ENCODE data around the gene RAB40B.

- TF ChIP-seq CTCF (IDR thresholded peaks at IDR 0.05; ENCODE audit: low read depth, low read length) (no peak), EZH2phosphoT487 (IDR thresholded peaks at IDR 0.05; ENCODE audit: low read depth) (no peak)
Measured at GRCh38 chr17:82745524-82745923, 47.0 kb upstream of the RAB40B start.
